Activated CD4-positive, alpha-beta T cell treated with anti-CD3 and anti-CD28 coated beads for 48 hours (primary cell): ENCODE measurements around the gene ADGRG3.
"Not testable (repeated sequence)": the region's sequence is repeated elsewhere in the genome, so short reads cannot be mapped to it uniquely, and the experiment has no call there.

Experiments used
- DNase-seq: peaks from one replicate; pipeline ENCODE4 v3.0.0-alpha.2; 2020

Gene ADGRG3

DNA sequence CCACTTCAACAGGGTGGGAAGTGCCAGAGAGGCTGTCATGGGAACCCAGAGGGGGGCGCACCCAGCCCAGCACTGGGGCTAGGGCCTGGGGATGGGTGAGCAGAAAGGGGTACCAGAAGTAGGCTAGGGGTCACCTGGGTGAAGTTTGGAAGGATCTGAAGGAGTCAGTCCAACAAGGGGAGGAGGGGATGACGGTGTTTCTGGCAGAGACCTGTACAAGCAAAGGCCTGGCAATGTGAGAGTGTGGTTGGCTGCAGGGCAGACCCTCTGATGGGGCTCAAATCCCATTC is 54.0 kb downstream of the ADGRG3 start:
- no peak for DNase-seq

DNA sequence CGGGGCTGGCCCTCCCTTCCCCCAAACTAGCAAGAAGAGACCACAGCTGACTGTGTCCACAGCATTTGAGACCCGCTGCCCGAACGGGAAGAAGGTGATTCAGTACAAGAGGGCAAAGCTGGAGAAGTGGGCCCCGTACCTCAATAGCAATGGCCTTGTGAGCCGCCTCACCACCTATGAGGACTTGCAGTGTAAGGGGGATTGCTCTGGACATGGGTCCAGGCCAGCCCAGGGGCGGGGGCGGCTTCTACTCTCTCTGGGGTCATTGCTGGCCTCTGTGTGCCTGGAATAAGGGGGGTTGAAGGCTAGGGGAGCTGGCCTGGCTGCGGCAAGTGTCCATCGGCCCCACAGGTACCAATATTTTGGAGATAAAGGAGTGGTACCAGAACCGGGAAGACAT is 54.5 kb downstream of the ADGRG3 start:
- no peak for DNase-seq

DNA sequence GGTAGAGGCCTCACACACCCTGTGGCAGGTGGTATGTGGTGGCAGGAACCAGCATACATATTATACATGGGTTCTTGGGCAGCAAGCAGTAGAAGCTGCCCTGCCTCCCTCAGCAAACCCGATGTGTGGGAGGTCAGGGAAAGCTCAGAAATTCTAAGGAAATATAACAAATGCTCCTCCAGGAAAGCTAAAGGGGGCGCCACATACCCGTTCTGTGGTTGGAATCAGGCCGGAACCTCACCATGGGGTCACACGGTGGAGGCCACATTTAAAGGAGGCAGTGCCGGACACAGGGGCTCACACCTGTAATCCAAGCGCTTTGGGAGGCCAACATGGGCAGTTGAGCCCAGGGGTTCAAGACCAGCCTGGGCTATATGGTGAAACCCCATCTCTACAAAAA is 55.1 kb downstream of the ADGRG3 start:
- no peak for DNase-seq

DNA sequence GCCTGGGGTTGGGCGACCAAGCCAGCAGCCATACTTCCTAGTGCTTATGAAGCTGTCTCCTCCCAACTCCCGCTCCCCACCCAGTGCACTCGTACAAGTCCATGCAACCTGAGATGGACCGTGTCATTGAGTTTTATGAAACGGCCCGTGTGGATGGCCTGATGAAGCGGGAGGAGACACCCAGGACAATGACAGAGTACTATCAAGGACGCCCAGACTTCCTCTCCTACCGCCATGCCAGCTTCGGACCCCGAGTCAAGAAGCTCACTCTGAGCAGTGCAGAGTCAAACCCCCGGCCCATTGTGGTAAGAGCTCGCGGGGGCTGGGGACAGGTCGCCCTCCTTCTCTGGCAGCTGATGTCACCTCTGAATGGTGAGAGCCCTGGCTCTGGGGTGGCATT is 56.4 kb downstream of the ADGRG3 start:
- DNase-seq: no peak

DNA sequence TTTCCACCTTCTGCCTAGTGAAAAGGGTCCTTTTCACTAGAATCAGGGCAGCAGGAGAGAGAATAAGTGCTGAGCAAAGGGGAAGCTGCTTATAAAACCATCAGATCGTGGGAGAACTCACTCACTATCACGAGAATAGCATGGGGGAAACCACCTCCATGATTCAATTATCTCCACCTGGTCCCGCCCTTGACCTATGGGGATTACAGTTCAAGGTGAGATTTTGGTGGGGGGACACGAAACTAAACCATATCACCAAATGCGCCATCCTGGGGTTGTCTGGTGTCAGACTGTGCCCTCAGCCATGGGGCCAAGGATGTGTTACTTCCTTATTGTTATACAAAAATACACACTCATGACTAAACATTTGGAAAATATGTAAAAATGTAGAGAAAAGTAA is 57.0 kb downstream of the ADGRG3 start:
- no peak for DNase-seq

DNA sequence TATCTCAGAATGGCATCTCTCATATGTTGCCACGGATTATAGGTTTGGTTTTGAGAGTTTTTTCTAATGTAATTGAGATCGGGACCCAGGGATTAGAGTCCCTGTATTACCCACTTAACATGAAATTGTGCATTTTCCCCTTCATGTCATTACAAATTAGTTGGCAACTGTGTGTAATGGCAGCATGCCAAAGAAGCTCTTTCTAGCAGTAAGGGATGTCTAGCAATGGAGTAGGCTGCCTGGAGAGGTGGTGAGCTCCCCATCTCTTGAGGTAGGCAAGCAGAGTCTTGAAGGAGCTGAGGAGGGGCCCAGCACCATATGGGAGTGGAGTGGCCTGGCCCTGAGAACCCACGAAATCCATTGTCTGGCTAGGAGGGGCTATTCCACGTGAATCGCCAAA is 57.4 kb downstream of the ADGRG3 start:
- no peak for DNase-seq

DNA sequence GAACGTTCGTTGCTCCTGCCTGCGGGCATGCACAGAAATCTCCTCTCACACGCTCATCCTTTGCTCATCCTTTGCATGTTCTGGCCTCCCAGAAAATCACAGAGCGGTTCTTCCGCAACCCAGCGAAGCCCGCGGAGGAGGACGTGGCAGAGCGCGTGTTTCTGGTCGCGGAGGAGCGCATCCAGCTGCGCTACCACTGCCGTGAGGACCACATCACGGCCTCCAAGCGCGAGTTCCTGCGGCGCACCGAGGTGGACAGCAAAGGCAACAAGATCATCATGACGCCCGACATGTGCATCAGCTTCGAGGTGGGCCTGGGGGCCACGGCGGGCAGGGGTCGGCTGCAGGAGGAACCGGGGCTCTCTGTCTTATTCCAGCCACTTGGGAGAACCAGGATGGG is 57.9 kb downstream of the ADGRG3 start:
- no peak for DNase-seq

DNA sequence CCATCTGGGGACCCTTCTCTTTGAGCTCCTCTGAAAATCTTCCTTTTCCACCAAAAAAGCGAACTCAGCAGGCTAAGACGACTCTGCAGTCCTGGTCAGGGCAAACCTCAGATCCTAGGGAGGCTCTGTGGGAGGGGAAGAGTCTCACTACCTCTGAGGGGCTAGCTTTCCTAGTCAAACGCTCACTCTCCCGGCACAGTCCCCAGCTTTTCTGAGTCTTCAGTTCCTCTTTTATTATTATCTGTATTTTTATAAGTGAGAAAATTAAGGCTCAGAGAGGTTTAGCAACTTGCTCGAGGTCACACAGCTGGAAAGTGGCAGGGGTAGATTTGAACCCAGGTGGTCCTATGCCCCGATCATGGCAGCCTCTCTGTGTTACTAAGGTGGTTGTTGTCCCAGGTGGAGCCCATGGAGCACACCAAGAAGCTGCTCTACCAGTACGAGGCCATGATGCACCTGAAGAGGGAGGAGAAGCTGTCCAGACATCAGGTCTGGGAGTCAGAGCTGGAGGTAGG is 58.4 kb downstream of the ADGRG3 start:
- no peak for DNase-seq

DNA sequence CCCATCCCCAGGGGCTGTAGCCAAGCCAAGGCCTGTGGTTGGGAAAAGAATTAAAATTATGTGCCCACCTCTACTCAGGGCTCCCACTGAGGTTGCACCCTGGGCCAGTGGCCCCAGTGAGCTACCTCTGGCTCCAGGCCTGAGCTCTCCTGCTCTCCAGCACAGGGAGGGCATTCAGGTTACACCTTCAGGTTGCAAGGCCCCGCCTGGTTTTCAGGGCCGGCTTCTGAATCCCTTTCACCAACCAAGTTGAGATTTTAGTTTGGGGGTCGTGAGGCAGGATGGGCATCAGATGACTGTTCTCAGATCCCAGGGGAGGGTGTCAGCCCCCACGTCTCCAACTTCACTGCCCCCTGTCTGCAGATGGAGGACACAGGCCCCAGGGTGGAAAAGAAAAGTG is 59.5 kb downstream of the ADGRG3 start:
- no peak for DNase-seq

DNA sequence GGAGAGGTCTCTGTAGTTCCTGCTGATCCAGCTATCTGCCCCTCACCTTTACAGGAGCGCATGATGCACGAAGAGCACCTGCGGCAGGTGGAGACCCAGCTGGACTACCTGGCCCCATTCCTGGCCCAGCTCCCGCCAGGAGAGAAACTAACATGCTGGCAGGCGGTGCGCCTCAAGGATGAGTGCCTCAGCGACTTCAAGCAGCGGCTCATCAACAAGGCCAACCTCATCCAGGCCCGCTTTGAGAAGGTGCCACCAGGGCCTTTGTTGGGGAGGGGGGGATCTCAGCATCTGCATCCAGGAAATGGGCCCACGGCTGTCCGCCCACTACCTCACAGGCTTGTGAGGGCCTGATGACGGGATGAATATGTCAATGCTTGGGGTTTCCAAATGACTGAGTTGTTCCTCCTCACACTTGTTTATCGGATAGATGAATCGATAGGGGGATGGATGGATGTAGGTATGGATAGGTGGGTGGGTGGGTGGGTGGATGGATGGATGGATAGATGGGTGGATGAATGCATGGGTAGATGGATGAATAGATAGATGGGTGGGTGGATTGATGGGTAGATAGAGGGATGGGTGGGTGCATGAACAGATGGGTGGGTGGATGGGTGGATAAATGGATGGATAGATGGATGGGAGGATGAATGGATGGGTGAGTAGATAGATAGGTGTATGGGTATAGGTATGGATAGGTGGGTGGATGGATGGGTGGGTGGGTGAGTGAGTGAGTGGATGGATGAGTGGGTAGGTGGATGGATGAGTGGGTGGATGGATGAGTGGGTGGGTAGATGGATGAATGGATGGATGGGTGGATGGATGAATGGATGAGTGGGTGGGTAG is 60.5 kb downstream of the ADGRG3 start:
- DNase-seq: peak; percentile 18

DNA sequence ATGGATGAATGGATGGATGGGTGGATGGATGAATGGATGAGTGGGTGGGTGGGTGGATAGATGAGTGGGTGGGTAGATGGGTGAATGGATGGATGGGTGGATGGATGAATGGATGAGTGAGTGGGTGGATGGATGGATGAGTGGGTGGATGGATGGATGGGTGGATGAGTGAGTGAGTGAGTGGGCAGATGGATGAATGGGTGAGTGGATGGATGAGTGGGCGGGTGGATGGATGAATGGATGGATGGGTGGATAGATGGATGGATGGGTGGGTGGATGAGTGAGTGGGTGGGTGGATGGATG is 61.0 kb downstream of the ADGRG3 start:
- no peak for DNase-seq

DNA sequence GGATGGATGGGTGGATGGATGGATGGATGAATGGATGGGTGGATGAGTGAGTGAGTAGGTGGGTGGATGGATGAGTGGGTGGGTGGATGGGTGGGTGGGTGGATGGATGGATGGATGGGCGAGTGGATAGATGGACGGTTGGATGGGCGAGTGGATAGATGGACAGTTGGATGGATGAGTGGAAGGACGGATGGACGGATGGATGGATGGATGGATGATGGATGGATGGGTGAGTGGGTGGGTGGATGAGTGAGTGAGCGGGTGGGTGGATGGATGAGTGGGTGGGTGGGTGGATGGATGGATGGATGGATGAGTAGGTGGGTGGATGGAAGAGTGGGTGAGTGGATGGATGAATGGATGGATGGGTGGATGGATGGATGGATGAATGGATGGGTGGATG is 61.7 kb downstream of the ADGRG3 start:
- not testable (repeated sequence) for DNase-seq

DNA sequence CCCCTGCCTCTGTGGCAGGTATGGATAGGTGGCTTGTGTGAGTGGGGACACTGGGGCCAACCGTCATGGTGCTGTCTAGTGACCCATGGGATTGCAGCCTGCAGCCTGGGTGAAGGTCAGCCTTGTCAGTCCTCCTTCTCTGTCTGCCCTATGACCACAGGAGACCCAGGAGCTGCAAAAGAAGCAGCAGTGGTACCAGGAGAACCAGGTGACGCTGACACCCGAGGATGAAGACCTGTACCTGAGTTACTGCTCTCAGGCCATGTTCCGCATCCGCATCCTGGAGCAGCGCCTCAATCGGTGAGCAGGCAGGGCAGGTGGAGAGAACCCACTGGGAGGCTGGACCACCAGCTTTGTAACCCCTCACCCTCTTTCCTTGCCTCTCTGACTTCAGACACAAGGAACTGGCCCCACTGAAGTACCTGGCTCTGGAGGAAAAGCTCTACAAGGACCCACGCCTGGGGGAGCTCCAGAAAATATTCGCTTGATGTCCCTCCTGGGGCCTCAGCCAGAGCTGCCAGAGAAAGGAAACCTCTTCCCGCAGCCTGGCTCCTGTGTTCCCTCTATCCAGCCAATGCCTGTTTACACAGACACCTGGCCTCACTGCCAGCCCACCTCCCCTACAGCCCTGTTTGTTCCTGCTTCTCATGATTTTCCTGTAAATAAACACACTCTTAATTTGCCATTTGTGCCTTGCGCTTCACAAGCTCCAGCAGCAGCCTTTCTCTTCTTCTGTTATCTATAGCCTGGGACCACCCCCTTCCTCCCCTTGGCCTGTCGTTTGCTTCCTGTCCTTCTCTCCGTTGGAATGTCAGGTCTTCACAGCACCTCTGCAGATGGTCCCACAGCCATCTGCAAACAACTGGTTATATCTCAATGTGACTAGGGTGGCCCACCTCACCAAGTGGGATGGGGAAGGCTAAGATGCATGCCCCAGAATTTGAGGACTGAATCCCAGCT is 62.9 kb downstream of the ADGRG3 start:
- no peak for DNase-seq

DNA sequence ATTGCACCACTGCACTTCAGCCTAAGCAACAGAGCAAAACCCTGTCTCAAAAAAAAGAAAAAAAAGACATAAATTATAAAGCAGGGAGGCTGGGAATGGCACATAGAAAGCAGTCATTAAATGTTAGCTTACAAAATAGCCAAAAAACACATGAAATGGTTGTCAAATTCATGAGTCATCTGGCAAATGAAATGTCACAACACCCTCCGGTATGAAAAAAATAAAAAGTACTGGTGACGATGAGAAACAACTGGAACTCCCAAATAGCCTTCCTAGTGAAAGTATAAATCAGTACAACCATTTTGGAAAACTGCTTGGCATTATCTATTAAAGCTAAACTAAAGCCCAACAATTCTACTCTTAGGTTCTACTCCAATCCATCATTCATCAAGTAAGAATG is 63.9 kb downstream of the ADGRG3 start:
- no peak for DNase-seq

DNA sequence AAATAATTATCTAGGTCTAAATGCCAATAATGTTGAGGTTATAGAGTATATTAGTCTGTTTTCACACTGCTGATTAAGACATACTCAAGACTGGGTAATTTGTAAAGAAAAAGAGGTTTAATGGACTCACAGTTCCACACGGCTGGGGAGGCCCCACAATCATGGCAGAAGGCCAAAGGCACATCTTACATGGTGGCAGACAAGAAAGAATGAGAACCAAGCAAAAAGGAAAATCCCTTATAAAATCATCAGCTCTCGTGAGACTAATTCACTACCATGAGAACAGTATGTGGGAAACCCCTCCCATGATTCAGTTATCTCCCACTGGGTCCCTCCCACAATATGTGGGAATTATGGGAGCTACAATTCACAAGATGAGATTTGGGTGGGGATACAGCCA is 64.6 kb downstream of the ADGRG3 start:
- no peak for DNase-seq

DNA sequence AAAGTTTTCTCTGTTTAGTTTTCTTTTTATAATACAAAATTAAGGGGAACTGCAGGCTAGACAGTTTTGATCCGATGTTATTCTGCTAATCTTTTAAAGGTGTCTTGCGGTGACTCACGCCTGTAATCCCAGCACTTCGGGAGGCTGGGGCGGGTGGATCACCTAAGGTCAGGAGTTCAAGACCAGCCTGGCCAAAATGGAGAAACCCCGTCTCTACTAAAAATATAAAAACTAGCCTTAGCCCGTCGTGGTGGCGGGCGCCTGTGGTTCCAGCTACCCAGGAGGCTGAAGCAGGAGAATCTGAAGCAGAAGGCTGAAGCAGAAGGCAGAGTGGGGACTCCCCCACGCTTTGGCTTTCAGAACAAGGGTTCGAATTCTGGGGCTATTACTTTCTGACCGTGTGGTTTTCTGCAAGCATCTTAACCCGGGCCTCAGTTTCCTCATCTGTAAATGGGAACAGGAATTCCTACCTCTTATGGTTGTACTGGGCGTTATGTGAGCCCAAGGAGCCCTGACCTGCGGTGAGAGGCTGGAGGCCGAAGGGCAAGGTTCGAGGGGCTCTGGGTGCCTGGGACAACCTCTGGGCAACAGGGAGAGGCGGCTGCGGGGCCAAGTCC is 66.3 kb downstream of the ADGRG3 start:
- no peak for DNase-seq

DNA sequence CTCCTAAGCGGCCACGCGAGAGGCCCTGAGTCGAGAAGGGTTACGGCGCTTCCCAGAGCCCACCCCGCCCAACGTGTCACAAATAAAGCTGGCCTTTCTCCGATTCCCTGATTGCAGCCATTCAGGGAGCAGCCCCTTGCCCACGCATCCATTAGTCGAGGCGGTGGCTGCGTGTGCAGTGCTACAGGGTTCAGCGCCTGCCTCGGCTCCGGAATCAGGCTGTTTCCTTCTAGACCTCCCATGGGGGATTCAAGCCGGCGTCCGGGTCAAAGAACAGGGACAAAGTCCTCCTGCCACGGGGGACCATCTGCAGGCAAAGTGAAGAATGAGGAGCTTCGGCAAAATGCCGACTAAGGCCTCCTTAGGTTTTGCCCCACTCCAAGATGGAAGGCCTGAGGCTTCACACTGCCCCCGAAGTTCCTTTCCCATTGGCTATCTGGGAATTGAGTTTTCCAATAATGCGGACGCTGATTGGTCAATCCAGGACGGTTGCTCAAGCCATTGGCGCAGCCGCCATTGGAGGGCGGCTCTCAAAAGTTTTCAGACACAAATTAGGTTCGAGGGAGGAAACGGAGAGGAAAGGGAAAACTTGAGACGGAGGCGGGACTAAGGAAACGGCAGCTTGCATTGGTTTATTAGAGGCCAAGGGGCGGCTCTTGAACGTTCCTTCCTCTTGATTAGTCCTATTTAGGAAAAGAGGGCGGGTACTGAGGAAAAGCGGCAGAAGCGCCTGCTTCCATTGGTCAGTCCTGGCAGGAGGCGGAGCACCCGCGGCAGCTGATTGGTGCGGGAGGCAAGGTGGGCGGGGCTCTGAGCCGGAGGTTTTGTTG is 67.0 kb downstream of the ADGRG3 start:
- peak; percentile 98 for DNase-seq

DNA sequence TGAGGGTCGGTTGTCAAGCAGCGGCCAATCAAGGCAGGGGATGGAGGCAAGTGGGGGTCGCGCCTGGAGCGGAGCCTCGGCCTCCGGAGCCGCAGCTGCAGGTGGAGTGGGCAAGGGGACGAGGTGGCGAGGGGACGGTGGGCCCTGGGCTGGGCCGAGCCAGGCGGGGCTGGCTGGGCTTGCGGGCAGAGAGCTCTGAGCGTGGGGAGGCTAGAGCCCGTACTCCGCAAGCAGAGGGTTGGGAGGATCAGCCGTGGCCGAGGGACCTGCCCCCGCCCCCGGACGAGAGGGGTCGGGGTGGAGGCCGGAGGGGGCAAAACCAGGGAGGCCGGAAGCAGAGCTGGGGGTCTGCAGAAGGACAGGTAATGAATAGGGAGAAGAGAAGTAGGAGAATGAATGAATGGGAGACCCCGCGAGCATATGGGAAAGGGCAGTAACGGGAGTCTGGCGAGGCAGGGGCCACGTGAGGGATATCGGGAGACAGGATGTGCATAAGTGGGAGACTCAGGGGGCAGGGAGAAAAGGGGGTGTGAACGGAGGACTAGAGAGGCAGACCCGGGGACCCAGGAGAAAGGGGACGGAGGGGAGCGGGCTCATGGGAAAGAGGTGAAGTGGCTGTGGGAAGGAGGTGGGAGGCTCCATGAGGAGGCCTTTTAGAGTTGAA is 67.8 kb downstream of the ADGRG3 start, which contains the start of gene KATNB1:
Gene KATNB1 (plus strand): TSS at position 16 of the 664 bp plus-strand sequence. CDS start 1,474 bp downstream, outside the sequence.
- peak; percentile 26 for DNase-seq

DNA sequence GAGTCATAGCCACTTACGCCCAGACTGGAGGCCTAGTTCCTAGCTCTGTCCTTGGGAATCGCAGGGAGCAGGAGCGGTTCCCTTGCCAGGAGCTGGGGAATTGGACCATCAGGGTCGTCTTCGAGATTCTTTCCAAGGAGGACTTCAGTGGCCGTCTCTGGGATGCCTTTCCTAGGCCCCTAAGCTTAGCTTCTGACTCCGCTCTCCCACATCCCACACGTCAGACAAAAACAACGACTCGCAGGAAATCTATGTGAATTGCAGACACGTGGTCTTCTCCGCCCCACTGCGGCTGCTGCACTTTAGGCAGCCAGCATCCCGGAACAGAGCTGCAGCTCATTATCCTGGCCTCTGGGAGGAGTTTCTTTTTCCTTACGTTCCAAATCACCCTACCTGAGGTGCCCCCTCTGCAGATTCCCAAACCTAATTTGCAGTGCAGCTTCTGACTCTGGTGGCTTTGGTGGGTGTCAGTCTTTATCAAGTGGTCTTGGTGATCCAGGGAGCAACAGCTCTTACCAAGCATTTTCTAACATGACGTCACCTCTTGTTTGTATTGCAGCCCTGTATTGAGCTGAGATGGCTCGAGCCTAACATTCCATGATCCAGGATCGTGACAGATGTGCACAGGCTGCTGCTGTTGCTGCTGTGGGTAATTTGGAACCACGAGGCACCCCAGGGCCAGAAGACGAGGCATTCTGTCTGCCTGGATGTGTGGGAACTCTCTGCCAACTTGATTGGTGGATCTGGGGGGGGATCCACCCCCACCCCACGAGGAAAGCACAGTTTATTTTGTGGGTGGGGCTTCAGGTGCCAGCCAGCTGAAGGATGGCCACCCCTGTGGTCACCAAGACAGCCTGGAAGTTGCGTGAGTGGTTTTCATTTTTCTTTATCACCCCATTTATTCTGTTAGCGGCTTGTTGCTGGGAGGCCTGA is 68.6 kb downstream of the ADGRG3 start:
- peak; percentile 62 for DNase-seq

DNA sequence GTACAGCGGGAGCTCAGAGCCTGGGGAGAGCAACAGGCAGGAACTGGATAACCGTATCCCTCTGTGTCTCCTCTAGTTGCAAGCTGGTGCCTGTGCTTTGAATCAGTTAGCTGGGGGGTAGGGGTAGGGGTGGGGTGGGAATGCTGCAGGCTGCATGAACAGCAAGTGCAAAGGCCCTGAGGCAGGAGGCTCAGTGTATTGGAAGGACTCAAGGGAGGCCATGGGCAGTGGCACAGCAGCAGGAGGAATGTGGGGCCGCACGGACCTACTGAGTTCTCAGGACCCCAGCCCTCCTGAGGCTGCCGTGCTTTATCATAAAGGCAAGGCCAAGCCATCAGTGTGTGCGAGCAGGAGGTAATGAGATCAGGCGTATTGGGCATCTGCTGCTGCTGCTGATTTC is 70.7 kb downstream of the ADGRG3 start:
- no peak for DNase-seq
